Measurements from ENCODE around the gene APH1A. TPM values are rescaled to one million over a fixed set of nuclear protein-coding genes. Genes with fewer than 3 reads are reported as not detected.
"Not testable (repeated sequence)": the region's sequence is repeated elsewhere in the genome, so short reads cannot be mapped to it uniquely, and the experiment has no call there.

Gene APH1A
- polyA plus RNA-seq, 5 donors, result 172 to 195 (median 183) TPM

- DNase-seq, result no peak
These were observed 4.5 kb upstream of the APH1A start for GRCh38 chr1:150273311-150273710.

GRCh38 chr1:150271291-150271959, 2.6 kb upstream of the APH1A start:
- DNase-seq, result no peak

- no peak for DNase-seq
These were observed 635 bp upstream of the APH1A start for GRCh38 chr1:150269451-150269850.

- DNase-seq, result no peak
These were observed 494 bp downstream of the APH1A start for GRCh38 chr1:150268340-150268704.

- DNase-seq, result no peak
These were observed 920 bp downstream of the APH1A start for GRCh38 chr1:150267896-150268295.

- DNase-seq, result no peak
These were observed 5.3 kb downstream of the APH1A start for GRCh38 chr1:150263549-150263948.

- DNase-seq, result no peak
These were observed 6.2 kb downstream of the APH1A start for GRCh38 chr1:150262388-150263320.

- DNase-seq, result no peak
These were observed 7.4 kb downstream of the APH1A start for GRCh38 chr1:150261367-150261766.

GRCh38 chr1:150259758-150260669, 8.8 kb downstream of the APH1A start:
- peak; percentile 56 to 67 for DNase-seq

- DNase-seq, result no peak
These were observed 9.6 kb downstream of the APH1A start for GRCh38 chr1:150259217-150259616.

GRCh38 chr1:150257624-150258585, 10.9 kb downstream of the APH1A start, which contains the start of gene CA14:
TSS of gene CA14 (plus strand) at chr1:150257774. CDS start at chr1:150258129, 355 bp downstream.
- no peak for DNase-seq

GRCh38 chr1:150256554-150257341, 12.1 kb downstream of the APH1A start:
- no peak for DNase-seq

- no peak for DNase-seq
These were observed 12.6 kb downstream of the APH1A start for GRCh38 chr1:150256198-150256553.

- no peak for DNase-seq
These were observed 18.9 kb downstream of the APH1A start for GRCh38 chr1:150249936-150250335.

- DNase-seq, result no peak
These were observed 25.8 kb downstream of the APH1A start for GRCh38 chr1:150243003-150243402.

GRCh38 chr1:150237746-150238145, 31.1 kb downstream of the APH1A start:
- DNase-seq, result no peak

- DNase-seq, result not testable (repeated sequence)
These were observed 31.6 kb downstream of the APH1A start for GRCh38 chr1:150237176-150237575.

GRCh38 chr1:150236614-150237100, 32.2 kb downstream of the APH1A start:
- DNase-seq, result no peak

GRCh38 chr1:150235852-150236613, 32.8 kb downstream of the APH1A start, which contains the start of gene ANP32E:
TSS of gene ANP32E (minus strand) at chr1:150236112. CDS start at chr1:150235786, 326 bp downstream.
- DNase-seq, result peak; percentile 97 to 98

All from right lung (tissue), 5 donors.